ENCODE data around the gene CAPN3.

- no peak for TF ChIP-seq CTCF (IDR thresholded peaks at IDR 0.05)
- no peak for TF ChIP-seq POLR2A (IDR thresholded peaks at IDR 0.05)
Measured at GRCh38 chr15:42404461-42405235, 45.3 kb downstream of the CAPN3 start.
